K562 (cell line): ENCODE data around the gene TSKS. TPM values are rescaled to one million over a fixed set of nuclear protein-coding genes. Genes with fewer than 3 reads are reported as not detected.

ENCODE experiments used
- BDP1 ChIP-seq: IDR thresholded peaks from 3 replicates; pipeline ENCODE4 v1.6.1; 2011; ENCODE audit not compliant: insufficient read length, insufficient read depth
- GABPB2 ChIP-seq: fragments of 250-450 bp; sonication (Bioruptor Pico); conservative IDR thresholded peaks from 2 replicates; pipeline ENCODE4 v1.5.1; 2021; ENCODE audit warnings: mild to moderate bottlenecking
- GATAD2B ChIP-seq: fragments of 450-650 bp; IDR thresholded peaks from 2 replicates; pipeline ENCODE4 v1.6.1; 2017; ENCODE audit warnings: mild to moderate bottlenecking, borderline replicate concordance
- MEIS2 ChIP-seq: fragments of 450-650 bp; IDR thresholded peaks from 2 replicates; pipeline ENCODE4 v1.6.1; 2014; ENCODE audit warnings: mild to moderate bottlenecking; ENCODE audit not compliant: partially characterized antibody
- NBN ChIP-seq: fragments of 450-650 bp; IDR thresholded peaks from 2 replicates; pipeline ENCODE4 v1.6.1; 2016; ENCODE audit warnings: low read depth, mild to moderate bottlenecking
- PHF20 ChIP-seq: fragments of 450-650 bp; IDR thresholded peaks from 2 replicates; pipeline ENCODE4 v1.6.1; 2018; ENCODE audit not compliant: partially characterized antibody
- PHF8 ChIP-seq: fragments of 200-600 bp; sonication (generic); IDR thresholded peaks from 2 replicates; pipeline ENCODE4 v1.6.1; 2012; ENCODE audit warnings: mixed run types, mild to moderate bottlenecking, inconsistent platforms, low read length, moderate library complexity, borderline replicate concordance
- RBM22 ChIP-seq: fragments of 200-400 bp; formaldehyde crosslinking; IDR thresholded peaks from 2 replicates; pipeline ENCODE4 v1.6.1; 2018; ENCODE audit warnings: low read length, low read depth; ENCODE audit not compliant: poor library complexity, severe bottlenecking
- SMARCC2 ChIP-seq: fragments of 450-650 bp; IDR thresholded peaks from 2 replicates; pipeline ENCODE4 v1.6.1; 2017; ENCODE audit warnings: antibody characterized with exemption, moderate library complexity, mild to moderate bottlenecking, low read depth
- STAG1 ChIP-seq: sonication (generic); formaldehyde crosslinking; IDR thresholded peaks from 2 replicates; pipeline ENCODE4 v1.5.0; 2020; ENCODE audit warnings: missing genetic modification reagents, borderline replicate concordance
- SUPT5H ChIP-seq: fragments of 450-650 bp; IDR thresholded peaks from 2 replicates; pipeline ENCODE4 v1.6.1; 2016
- ZHX1 ChIP-seq: fragments of 150-350 bp; conservative IDR thresholded peaks from 2 replicates; pipeline ENCODE4 v1.6.1; 2014; ENCODE audit warnings: low read length
- ZNF175 ChIP-seq: fragments of 200-800 bp; sonication (Bioruptor generic); IDR thresholded peaks from 2 replicates; pipeline ENCODE4 v1.6.1; 2016; ENCODE audit warnings: low read depth, mild to moderate bottlenecking, missing genetic modification characterization, missing compliant biosample characterization
- ZNF41 ChIP-seq: fragments of 250-450 bp; sonication (Bioruptor Pico); conservative IDR thresholded peaks from 2 replicates; pipeline ENCODE4 v1.4.0; 2020; ENCODE audit warnings: mild to moderate bottlenecking
- polyA plus RNA-seq, 8 experiments: library from polyadenylated mRNA; depleted of rRNA in 4 of 8; stranded (reverse) in 5 of 8; unstranded in 3 of 8; fragments of >200 nt; fragmentation: Nextera tagmentation in 2 of 8; fragmentation: Illumina TruSeq in 1 of 8; extraction: Ambion mirVana in 2 of 8; extraction: Trizol in 1 of 8; gene quantifications; 2 replicates each; pipeline versions ENCODE4 v1.2.1 to v1.2.3, GENCODE V29; 2011 to 2014; ENCODE audit warnings: inconsistent platforms in 1 of 8, missing spikeins in 1 of 8
- total RNA-seq, 7 experiments: library from RNA; depleted of rRNA in 6 of 7; stranded (reverse); fragments of >200 nt in 6 of 7; fragmentation: Illumina TruSeq in 2 of 7; extraction: Trizol in 2 of 7; gene quantifications; 2 replicates each; pipeline versions ENCODE4 v1.2.1 to v1.2.3, GENCODE V29; 2011 to 2021; ENCODE audit warnings: low replicate concordance in 1 of 7
- TF ChIP-seq, protein P1 (sequence below), 2 experiments: fragments of 450-650 bp in 1 of 2; sonication (generic) in 1 of 2; formaldehyde crosslinking in 1 of 2; IDR thresholded peaks; 2 replicates each; pipeline versions ENCODE4 v1.7.1 to v1.9.0; 2016 to 2022; ENCODE audit warnings: inconsistent platforms in 1 of 2, mild to moderate bottlenecking in 1 of 2, missing genetic modification reagents in 1 of 2
- TF ChIP-seq, protein P2 (sequence below): sonication (generic); formaldehyde crosslinking; IDR thresholded peaks from 2 replicates; pipeline ENCODE4 v1.8.0; 2022; ENCODE audit warnings: mild to moderate bottlenecking, missing genetic modification reagents

Gene TSKS
- total and polyA plus RNA-seq, 9 of the 15 experiments (the other 6 are each of a cell fraction or from before 2014, with no cell fraction given), result 0.14 to 4.5 (median 0.80) TPM

GRCh38 chr19:49761625-49762311, 1.3 kb downstream of the TSKS start (continued):
- peak; percentile 58; the same call in 1 of the 2 replicates for TF ChIP-seq ZNF175 (CRISPR knock-in tag)
- TF ChIP-seq MEIS2, result peak; percentile 21
- no peak for TF ChIP-seq ZHX1
- no peak for TF ChIP-seq RBM22
- 0 out of 2 replicates have a peak, but pooled peaks have one; percentile 55 for TF ChIP-seq SUPT5H
- TF ChIP-seq, protein P1, sequence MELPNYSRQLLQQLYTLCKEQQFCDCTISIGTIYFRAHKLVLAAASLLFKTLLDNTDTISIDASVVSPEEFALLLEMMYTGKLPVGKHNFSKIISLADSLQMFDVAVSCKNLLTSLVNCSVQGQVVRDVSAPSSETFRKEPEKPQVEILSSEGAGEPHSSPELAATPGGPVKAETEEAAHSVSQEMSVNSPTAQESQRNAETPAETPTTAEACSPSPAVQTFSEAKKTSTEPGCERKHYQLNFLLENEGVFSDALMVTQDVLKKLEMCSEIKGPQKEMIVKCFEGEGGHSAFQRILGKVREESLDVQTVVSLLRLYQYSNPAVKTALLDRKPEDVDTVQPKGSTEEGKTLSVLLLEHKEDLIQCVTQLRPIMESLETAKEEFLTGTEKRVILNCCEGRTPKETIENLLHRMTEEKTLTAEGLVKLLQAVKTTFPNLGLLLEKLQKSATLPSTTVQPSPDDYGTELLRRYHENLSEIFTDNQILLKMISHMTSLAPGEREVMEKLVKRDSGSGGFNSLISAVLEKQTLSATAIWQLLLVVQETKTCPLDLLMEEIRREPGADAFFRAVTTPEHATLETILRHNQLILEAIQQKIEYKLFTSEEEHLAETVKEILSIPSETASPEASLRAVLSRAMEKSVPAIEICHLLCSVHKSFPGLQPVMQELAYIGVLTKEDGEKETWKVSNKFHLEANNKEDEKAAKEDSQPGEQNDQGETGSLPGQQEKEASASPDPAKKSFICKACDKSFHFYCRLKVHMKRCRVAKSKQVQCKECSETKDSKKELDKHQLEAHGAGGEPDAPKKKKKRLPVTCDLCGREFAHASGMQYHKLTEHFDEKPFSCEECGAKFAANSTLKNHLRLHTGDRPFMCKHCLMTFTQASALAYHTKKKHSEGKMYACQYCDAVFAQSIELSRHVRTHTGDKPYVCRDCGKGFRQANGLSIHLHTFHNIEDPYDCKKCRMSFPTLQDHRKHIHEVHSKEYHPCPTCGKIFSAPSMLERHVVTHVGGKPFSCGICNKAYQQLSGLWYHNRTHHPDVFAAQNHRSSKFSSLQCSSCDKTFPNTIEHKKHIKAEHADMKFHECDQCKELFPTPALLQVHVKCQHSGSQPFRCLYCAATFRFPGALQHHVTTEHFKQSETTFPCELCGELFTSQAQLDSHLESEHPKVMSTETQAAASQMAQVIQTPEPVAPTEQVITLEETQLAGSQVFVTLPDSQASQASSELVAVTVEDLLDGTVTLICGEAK (IDR thresholded peaks at IDR 0.05), result 0 out of 2 replicates have a peak, but pooled peaks have one; percentile 43
- TF ChIP-seq, protein P1 (CRISPR knock-in tag; IDR thresholded peaks at IDR 0.05), result no peak
- no peak for TF ChIP-seq PHF20
- TF ChIP-seq BDP1, result no peak
- TF ChIP-seq, protein P2, sequence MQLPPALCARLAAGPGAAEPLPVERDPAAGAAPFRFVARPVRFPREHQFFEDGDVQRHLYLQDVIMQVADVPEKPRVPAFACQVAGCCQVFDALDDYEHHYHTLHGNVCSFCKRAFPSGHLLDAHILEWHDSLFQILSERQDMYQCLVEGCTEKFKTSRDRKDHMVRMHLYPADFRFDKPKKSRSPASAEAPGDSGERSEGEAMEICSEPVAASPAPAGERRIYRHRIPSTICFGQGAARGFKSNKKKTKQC (CRISPR knock-in tag), result no peak
- TF ChIP-seq SMARCC2, result no peak
- no peak for TF ChIP-seq STAG1 (CRISPR knock-in tag)
- 0 out of 2 replicates have a peak, but pooled peaks have one; percentile 53 for TF ChIP-seq NBN
- TF ChIP-seq ZNF41, result no peak
- peak; percentile 60; the same call in 1 of the 2 replicates for TF ChIP-seq PHF8
- no peak for TF ChIP-seq GATAD2B
- no peak for TF ChIP-seq GABPB2 (CRISPR knock-in tag)
